HG02763 (cell line): Measurements from ENCODE around the gene CFAP90.

ENCODE experiments used
- ATAC-seq: cut with Tn5 transposase; IDR thresholded peaks from one replicate; pipeline ENCODE4 v1.9.1; 2021; ENCODE audit warnings: mild to moderate bottlenecking, moderate library complexity; ENCODE audit not compliant: unreplicated experiment

The CFAP90 gene

DNA sequence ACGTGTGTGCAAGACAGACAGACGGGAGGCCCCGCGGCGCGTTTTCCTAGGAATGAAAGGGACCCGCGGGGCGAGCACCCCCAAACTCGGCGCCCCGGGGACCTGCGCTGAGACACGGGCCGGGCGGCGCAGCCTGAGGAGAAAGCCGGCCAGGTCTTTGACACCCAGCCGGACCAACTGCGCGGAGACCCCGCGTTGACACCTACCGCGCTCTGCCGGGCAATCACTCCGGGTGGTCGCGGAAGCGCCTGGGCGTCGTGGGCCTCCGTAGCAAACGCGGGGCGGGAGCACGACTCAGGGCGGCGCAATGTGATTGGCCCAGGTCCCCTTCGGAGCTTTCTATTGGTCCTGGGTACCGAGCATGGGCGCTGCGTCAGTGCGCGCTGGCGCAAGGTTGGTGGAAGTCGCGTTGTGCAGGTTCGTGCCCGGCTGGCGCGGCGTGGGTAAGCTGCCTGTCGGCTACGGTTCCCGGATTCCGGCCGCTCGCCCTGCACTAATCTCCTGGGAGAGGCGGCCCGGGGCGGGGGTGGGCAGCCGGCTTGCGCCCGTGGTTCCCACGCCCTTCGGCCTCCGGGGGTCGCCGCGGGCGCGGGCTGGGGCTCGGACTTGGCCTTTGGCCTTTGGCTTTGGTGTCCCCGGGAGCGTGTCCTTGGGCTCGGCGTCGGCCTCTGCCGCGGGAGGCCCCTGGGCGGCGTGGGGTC lies 18.0 kb upstream of the CFAP90 start, which contains the start of the genes FASTKD3 and MTRR:
FASTKD3 (minus strand) TSS at position 259 of the 701 bp plus-strand sequence. CDS start 948 bp downstream, outside the sequence.
MTRR (plus strand) TSS at position 376 of the 701 bp plus-strand sequence. CDS start 1,647 bp downstream, outside the sequence.
- ATAC-seq, result peak; percentile 97

GRCh38 chr5:7868427-7868772 lies 17.5 kb upstream of the CFAP90 start:
- ATAC-seq, result no peak

DNA sequence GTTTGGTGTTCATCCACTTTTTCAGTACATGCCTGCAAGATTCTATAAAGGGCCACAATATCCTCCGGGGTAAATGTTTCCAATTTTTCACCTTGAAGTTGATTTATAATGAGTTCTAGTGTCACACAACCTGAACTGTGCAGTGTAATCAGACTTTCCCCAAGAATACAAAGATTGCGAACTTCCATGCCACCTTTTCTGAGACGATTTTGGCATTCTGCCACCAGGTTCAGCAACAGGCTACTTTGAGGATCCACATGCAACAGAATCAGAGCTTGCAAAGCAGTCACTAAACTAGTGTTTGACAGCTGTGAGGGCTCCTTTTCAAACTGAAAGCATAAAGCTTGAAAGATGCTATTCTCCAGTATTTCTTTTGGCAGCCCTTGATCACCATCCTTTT lies 16.3 kb upstream of the CFAP90 start:
- ATAC-seq, result no peak

GRCh38 chr5:7866196-7866595 lies 15.3 kb upstream of the CFAP90 start:
- no peak for ATAC-seq

GRCh38 chr5:7857926-7858632 lies 7.1 kb upstream of the CFAP90 start:
- no peak for ATAC-seq

GRCh38 chr5:7857361-7857760 lies 6.4 kb upstream of the CFAP90 start:
- no peak for ATAC-seq

GRCh38 chr5:7856855-7857254 lies 5.9 kb upstream of the CFAP90 start:
- ATAC-seq, result no peak

- ATAC-seq, result no peak
These were observed 4.7 kb upstream of the CFAP90 start for GRCh38 chr5:7855611-7856010.

DNA sequence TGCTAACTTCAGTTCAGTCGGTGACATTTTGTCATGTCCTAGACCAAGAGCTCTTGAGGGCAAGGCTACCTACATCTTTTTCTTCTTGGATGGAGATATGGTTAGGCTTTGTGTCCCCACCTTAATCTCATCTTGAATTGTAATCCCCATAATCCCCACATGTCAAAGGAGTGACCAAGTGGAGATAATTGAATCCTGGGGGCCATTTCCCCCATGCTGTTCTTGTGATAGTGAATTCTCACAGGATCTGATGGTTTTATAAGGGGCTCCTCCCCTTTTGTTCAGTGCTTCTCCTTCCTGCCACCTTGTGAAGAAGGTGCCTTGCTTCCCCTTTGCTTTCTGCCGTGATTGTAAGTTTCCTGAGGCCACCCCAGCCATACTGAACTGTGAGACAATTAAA lies 2.1 kb upstream of the CFAP90 start:
- no peak for ATAC-seq

DNA sequence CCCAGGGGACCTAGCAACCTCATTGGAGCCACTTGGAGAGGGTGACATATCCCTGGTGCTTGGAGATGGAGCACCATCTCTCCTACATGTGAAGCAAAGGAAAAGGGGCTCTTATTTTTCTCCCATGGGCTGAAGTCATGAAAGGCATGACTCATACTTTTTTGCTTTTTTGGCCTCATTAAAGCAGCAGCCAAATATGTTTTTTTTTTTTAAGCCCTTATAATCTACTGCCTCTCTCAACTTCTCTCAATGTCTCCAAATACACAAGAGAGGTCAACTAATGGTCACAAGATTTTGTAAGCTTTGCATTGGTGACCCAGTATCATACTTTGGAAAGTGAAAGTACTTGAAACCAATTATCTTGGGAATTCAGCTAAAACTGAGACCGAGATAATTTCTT lies 1.6 kb upstream of the CFAP90 start:
- no peak for ATAC-seq

GRCh38 chr5:7851617-7852289 lies 820 bp upstream of the CFAP90 start:
- no peak for ATAC-seq

DNA sequence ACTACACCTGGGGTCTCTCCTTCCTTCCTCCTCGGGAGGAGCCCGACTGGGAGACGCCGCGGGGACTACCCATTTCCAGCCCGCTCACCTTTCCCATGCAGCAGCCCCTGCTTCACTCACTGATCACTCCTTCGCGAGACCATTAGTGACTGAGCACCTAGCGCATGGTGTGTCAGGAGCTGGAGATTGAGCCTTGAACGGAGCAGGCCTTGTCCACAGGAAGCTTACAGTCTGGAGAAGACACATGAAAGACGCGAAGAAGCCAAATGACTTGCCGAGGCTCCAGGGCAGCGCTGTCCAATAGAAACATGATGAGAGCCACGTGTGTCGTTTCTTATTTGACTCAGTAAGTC lies 283 bp upstream of the CFAP90 start:
- ATAC-seq, result no peak

DNA sequence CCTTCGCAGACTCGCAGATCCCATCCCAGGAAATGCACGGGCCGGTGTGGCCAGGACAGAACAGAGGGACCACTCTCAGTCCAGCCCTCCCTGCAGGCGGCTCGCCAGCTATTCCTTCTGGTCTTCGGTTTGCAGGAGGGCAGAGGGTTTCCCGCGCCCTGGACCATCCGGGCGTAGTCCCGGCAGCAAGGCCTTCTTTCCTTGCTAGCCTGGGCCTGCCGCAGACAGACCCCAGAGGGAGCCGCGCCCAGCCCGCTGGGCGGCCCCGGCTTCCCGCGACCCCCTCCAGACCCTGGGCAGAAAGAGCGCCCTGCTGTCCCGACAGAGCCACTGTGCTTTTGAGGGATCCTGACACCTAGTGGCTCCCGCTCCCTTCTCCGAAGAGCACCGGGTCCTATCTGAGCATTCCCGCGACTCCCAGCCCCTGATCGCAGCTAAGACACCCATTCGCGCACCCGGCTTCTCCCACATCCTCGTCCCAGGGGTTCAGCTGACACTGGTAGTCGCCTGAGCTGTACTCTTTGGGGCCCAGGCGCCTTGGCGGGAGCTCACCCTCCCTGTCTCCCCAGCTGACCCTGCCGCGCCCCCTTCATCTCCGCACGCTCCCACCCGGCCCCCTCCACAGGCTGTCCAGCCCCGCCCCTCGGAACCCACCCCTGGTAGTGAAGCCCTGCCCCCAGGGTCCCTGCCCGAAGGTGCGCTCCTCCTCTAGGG lies 1.1 kb downstream of the CFAP90 start:
- ATAC-seq, result no peak

DNA sequence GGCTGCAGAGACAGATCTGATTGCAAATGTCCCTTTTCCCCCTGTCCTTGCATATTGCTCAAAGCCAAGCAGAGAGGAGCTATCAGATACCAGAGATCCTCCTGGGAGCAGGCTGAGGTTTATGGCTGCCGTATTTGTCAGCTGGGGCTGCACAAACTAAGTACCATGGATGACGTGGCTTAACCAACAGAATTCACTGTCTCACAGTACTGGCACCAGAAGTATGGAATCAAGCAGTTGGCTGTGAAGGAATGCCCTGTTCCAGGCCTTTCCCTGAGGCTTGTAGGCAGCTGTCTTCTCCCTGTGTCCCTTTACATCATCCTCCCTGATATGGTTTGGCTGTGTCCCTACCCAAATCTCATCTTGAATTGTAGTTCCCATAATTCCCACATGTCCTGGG lies 2.6 kb downstream of the CFAP90 start:
- ATAC-seq, result no peak

DNA sequence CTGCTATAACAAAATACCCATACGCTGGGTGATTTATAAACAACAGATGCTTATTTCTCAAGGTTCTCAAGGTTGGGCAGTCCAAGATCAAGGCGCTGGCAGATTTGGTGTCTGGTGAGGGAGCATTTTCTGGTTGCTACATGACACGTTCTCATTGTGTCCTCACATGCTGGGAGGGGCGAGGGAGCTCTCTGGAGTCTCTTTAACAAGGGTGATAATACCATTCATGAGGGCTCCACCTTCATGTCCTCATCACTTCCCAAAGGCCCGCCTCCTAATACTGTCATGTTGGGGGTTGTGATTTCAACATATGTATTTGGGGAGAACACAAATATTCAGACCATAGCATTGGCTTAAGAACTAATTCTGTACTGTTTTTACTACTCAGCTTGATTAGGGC lies 4.6 kb downstream of the CFAP90 start:
- ATAC-seq, result no peak

- ATAC-seq, result no peak
These were observed 5.4 kb downstream of the CFAP90 start for GRCh38 chr5:7845557-7845956.

GRCh38 chr5:7844901-7845300 lies 6.0 kb downstream of the CFAP90 start:
- ATAC-seq, result no peak

GRCh38 chr5:7842531-7842930 lies 8.4 kb downstream of the CFAP90 start:
- no peak for ATAC-seq

DNA sequence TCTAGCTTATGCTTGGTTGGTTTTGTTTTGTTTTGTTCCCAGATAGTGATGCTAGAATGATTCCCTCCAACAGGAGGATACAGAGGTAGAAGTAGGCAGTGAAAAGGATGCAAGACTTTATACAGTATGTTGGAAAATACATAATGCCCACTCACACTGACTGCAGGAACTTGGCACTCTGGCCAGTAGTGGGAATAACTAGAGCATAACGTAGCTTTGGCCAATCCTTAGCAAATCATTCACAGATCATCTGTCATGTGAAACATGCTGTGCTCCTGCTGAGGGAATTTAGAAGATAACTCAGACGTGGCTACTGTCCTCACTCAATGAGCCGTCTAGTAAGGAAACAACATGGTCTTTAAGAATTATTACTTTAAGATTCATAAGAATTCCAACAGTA lies 13.5 kb downstream of the CFAP90 start:
- no peak for ATAC-seq

DNA sequence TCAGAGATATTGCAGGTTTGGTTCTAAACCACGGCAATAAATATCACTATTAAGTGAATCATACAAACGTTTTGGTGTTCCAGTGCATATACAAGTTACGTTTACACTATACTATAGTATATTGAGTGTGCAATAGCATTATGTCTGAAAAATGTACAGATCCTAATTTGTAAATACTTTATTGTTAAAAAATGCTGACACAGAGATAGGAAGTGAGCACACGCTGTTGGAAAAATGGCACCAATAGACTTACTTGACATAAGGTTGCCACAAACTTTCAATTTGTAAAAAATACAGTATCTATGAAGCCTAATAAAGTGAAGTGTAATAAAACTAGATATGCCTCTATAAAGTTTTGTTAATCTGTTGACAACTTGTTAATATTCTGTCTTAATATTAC lies 16.0 kb downstream of the CFAP90 start:
- no peak for ATAC-seq

DNA sequence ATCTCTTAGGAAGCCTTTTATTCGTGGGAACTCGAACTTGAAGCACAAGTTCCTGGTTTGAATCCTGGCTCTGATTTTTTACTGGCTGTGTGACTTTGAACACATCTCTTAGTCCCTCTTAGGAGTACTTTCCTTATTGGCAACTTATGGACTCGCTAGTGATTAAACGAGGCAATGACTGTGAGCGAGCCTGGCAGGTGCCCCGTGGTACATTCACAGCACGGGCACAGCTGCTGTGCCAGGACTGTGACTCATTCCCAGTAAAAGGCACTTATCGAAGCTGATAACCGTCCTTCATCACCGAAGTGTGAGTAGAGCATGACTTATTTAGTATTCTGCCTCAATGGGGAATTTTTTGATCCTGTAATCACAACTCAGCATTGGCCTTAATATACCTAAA lies 22.7 kb downstream of the CFAP90 start:
- ATAC-seq, result no peak
